Measurements from ENCODE around the gene TCF19.

DNA sequence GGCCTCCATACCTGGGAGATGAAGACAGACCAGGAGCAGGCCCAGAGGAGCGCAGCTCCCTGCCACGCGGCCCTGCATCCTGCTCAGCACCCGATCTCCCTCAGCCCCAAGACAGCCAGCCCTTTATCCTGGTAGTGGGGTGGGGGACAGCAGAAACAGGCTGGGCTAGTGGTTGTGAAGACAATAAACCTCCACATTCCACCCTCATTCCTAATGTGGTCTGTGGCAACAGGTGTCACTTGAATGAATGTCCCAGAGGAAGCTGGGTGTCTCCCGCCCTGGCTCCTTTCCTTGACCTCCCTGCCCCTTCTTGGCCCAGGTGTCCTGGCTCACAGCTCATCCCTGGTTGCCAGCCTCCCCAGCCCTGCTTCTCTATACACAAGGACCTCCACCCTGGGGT lies 45.9 kb upstream of the TCF19 start, which contains the start of gene C6orf15:
- TF ChIP-seq, protein P1, sequence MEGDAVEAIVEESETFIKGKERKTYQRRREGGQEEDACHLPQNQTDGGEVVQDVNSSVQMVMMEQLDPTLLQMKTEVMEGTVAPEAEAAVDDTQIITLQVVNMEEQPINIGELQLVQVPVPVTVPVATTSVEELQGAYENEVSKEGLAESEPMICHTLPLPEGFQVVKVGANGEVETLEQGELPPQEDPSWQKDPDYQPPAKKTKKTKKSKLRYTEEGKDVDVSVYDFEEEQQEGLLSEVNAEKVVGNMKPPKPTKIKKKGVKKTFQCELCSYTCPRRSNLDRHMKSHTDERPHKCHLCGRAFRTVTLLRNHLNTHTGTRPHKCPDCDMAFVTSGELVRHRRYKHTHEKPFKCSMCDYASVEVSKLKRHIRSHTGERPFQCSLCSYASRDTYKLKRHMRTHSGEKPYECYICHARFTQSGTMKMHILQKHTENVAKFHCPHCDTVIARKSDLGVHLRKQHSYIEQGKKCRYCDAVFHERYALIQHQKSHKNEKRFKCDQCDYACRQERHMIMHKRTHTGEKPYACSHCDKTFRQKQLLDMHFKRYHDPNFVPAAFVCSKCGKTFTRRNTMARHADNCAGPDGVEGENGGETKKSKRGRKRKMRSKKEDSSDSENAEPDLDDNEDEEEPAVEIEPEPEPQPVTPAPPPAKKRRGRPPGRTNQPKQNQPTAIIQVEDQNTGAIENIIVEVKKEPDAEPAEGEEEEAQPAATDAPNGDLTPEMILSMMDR (IDR thresholded peaks at IDR 0.05): no peak
- no peak for TF ChIP-seq ZFX (IDR thresholded peaks at IDR 0.05; ENCODE audit: borderline replicate concordance)
